Renal cortex interstitium (tissue), 15 donors: ENCODE results near the gene NRAS. TPM values are rescaled to one million over a fixed set of nuclear protein-coding genes. Genes with fewer than 3 reads are reported as not detected.
"Not testable (repeated sequence)": the region's sequence is repeated elsewhere in the genome, so short reads cannot be mapped to it uniquely, and the experiment has no call there.

Experiments
- DNase-seq, 11 donors: peaks; one replicate each; pipeline ENCODE4 v3.0.0-alpha.2; 2013; ENCODE audit warnings: low read depth in 9 of 11, low spot score in 4 of 11; ENCODE audit errors: extremely low read depth in 1 of 11
- long read RNA-seq, 16 experiments: transcript quantifications; one replicate each; lab custom pipeline, GENCODE V29; 2026
- polyA plus RNA-seq, 3 donors: library from polyadenylated mRNA; unstranded; fragments of 120-200 nt; gene quantifications; one replicate each; pipeline ENCODE4 v1.2.1, GENCODE V29; 2013; ENCODE audit not compliant: insufficient read length in 3 of 3

NRAS gene
- polyA plus RNA-seq = 10 to 100 TPM; 60.8 to 80.4 (median 66.6) TPM
- long read RNA-seq, donor 1, full-length matches to known transcripts = 34 of 39 reads
- long read RNA-seq, donor 1, partial matches to known transcripts = 5 of 39 reads
- long read RNA-seq, donor 1, other reads (novel, unspliced or antisense) = 0 of 39 reads
- long read RNA-seq, donor 2, full-length matches to known transcripts = 39 of 61 reads
- long read RNA-seq, donor 2, partial matches to known transcripts = 22 of 61 reads
- long read RNA-seq, donor 2, other reads (novel, unspliced or antisense) = 0 of 61 reads
- long read RNA-seq, donor 3, full-length matches to known transcripts = 64 of 69 reads
- long read RNA-seq, donor 3, partial matches to known transcripts = 5 of 69 reads
- long read RNA-seq, donor 3, other reads (novel, unspliced or antisense) = 0 of 69 reads
- long read RNA-seq, donor 4, full-length matches to known transcripts = 31 of 36 reads
- long read RNA-seq, donor 4, partial matches to known transcripts = 5 of 36 reads
- long read RNA-seq, donor 4, other reads (novel, unspliced or antisense) = 0 of 36 reads
- long read RNA-seq, donor 5 = 0 reads
- long read RNA-seq, donor 6, full-length matches to known transcripts = 47 of 55 reads
- long read RNA-seq, donor 6, partial matches to known transcripts = 8 of 55 reads
- long read RNA-seq, donor 6, other reads (novel, unspliced or antisense) = 0 of 55 reads
- long read RNA-seq, donor 7, full-length matches to known transcripts = 39 of 54 reads
- long read RNA-seq, donor 7, partial matches to known transcripts = 15 of 54 reads
- long read RNA-seq, donor 7, other reads (novel, unspliced or antisense) = 0 of 54 reads
- long read RNA-seq, donor 8, full-length matches to known transcripts = 67 of 93 reads
- long read RNA-seq, donor 8, partial matches to known transcripts = 26 of 93 reads
- long read RNA-seq, donor 8, other reads (novel, unspliced or antisense) = 0 of 93 reads
- long read RNA-seq, donor 9, full-length matches to known transcripts = 36 of 36 reads
- long read RNA-seq, donor 9, partial matches to known transcripts = 0 of 36 reads
- long read RNA-seq, donor 9, other reads (novel, unspliced or antisense) = 0 of 36 reads
- long read RNA-seq, donor 10, full-length matches to known transcripts = 34 of 41 reads
- long read RNA-seq, donor 10, partial matches to known transcripts = 7 of 41 reads
- long read RNA-seq, donor 10, other reads (novel, unspliced or antisense) = 0 of 41 reads
- long read RNA-seq, donor 11, full-length matches to known transcripts = 39 of 39 reads
- long read RNA-seq, donor 11, partial matches to known transcripts = 0 of 39 reads
- long read RNA-seq, donor 11, other reads (novel, unspliced or antisense) = 0 of 39 reads
- long read RNA-seq, donor 12, full-length matches to known transcripts = 11 of 17 reads
- long read RNA-seq, donor 12, partial matches to known transcripts = 6 of 17 reads
- long read RNA-seq, donor 12, other reads (novel, unspliced or antisense) = 0 of 17 reads
- long read RNA-seq, donor 13, full-length matches to known transcripts = 81 of 126 reads
- long read RNA-seq, donor 13, partial matches to known transcripts = 45 of 126 reads
- long read RNA-seq, donor 13, other reads (novel, unspliced or antisense) = 0 of 126 reads
- long read RNA-seq, donor 14, full-length matches to known transcripts = 30 of 30 reads
- long read RNA-seq, donor 14, partial matches to known transcripts = 0 of 30 reads
- long read RNA-seq, donor 14, other reads (novel, unspliced or antisense) = 0 of 30 reads
- long read RNA-seq, donor 15, full-length matches to known transcripts = 22 of 22 reads
- long read RNA-seq, donor 15, partial matches to known transcripts = 0 of 22 reads
- long read RNA-seq, donor 15, other reads (novel, unspliced or antisense) = 0 of 22 reads
- long read RNA-seq, donor 16, full-length matches to known transcripts = 107 of 129 reads
- long read RNA-seq, donor 16, partial matches to known transcripts = 22 of 129 reads
- long read RNA-seq, donor 16, other reads (novel, unspliced or antisense) = 0 of 129 reads

DNA sequence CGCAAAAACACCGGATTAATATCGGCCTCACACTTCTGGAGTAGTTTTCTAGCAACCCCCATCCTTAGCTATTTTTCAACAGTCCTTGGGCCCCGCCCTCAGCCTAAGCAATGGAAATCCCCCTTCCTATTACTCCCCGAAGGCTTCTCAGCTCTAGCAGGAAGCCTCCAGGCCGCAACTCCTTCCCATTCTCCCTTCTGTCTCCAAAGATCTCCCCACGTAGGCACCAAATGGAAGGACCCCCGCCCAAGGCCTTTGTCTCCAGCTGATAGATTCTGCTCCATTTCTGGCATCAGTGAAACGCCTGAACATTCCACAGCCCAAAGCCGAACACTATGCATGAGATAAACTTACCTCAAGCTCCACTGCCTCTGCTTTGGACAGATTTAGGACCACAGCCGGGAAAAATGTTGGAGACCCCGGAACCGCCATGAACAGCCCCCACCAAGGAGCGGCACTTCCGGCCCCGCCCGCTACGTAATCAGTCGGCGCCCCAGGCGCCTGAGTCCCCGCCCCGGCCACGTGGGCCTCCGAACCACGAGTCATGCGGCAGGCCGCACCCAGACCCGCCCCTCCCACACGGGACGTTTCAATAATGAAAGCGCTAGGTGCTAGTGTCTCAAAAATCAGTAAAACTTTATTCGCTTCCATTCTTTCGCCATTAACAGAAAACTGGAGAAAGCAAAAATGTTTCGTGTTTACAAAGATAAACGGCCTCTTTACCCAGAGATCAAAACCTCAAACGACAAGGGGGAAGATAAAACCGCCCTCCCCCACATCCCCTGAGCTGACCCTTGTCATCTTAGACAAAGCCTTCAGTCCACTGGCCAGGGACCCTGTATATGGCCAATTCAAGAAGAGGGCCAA lies at the start of gene NRAS:
TSS of gene NRAS (minus strand) at position 468 of the 867 bp plus-strand sequence. CDS start 611 bp downstream, outside the sequence.
- peak; percentile 80 to 93 (median 89) for DNase-seq

DNA sequence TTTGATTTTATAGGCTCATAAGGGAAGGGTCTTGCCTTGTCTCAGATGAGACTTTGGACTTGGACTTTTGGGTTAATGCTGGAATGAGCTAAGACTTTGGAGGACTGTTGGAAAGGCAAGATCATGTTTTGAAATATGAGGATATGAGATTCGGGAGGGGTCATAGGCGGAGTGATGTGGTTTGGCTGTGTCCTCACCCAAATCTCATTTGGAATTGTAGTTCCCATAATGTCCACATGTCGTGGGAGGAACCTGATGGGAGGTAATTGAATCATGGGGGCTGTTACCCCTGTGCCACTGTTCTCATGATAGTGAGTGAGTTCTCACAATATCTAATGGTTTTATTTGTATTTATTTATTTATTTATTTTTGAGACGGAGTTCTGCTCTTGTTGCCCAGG lies 48.1 kb upstream of the NRAS start:
- no peak for DNase-seq

DNA sequence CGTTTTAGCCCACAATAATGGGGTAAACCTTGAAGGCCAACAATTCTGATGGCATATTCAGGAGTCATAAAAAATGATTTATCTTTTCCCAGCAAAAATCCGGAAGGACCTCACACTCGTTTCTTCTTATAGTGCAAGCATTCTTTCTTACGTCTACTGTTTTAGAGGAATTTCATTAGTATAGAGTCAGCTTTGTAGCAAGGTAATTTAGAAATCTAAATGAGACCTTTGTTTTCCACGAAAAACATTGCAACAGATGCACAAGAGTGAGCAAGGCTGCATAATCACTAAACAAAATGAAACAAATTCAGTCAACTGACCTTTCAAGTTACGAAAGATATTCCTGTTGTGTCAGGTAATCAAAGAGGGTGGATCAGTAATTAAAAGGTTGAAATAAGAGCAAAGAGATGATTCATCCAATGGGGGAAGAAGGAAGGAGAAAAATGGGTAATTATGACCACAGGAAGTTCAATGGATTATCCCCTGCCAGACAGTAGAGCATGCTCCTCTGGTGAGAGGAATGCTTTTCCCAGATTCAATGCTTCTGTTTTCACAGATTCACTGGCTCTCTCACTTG lies 41.8 kb upstream of the NRAS start:
- no peak for DNase-seq

DNA sequence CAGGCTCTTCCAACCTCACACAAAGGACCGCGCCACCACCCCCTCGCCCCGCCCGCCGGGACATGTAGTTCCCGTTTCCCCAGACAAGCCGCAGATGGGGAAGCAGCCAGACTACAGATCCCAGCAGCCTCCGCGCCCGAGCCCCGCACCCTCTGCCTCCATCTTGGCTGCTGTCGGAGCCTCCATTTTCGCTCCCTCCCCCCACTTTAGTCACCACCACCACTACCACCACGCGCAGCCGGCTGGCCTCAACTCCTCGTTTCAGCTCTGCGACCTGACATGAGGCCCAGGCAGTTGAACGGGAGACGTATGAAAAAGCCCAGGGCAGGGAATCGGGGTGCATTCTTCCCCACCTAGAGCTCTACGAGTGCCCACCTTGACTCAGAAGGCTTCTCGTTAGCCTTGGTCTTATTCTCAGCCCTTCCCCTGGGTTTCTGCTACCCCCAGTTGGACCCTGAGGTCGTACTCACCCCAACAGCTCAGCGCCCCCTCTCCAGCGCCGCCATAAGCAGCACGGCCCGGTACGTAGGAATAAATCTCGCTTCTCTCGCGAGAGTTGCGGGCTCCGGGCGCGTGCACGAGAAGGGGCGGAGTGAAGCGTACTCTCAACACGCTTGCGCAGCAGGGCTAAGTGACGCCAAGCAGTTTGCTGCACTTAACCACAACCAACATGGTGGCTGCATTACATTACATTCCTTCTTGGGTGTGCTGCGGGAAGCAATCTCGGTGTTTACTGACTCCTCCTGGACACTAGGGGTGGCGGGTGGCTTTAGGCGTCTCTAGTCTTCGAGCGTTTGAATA lies 41.1 kb upstream of the NRAS start, which contains the start of gene CSDE1:
TSS of gene CSDE1 (minus strand) at position 530 of the 801 bp plus-strand sequence. CDS start 18,094 bp downstream, outside the sequence.
- DNase-seq = peak; percentile 95 to 98 (median 98)

DNA sequence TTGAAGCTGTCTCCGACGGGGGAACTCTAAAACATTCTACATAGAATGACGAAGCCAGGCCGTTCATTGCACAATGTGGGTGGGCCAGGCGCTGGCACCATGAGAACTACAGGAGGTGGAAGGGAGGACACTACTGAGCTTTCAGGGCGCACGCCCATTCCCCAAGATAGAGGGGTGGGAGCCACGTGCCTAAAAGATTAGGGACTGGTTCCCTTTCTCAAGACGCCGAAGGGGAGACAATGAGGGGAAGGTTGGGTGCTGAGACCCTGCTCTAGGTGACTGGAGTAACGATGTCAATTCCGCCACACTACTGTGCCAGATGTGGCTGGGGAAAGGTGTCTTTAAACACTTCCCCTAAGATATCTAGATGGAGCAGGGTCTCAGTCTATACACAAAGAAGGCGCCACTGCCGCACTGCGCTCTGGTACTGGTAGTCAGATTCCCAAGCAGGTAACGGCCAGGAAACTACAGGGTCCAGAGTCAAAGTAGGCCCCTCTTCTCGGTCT lies 40.4 kb upstream of the NRAS start:
- peak in 2 of 11 donors; percentile 10 to 13 for DNase-seq

DNA sequence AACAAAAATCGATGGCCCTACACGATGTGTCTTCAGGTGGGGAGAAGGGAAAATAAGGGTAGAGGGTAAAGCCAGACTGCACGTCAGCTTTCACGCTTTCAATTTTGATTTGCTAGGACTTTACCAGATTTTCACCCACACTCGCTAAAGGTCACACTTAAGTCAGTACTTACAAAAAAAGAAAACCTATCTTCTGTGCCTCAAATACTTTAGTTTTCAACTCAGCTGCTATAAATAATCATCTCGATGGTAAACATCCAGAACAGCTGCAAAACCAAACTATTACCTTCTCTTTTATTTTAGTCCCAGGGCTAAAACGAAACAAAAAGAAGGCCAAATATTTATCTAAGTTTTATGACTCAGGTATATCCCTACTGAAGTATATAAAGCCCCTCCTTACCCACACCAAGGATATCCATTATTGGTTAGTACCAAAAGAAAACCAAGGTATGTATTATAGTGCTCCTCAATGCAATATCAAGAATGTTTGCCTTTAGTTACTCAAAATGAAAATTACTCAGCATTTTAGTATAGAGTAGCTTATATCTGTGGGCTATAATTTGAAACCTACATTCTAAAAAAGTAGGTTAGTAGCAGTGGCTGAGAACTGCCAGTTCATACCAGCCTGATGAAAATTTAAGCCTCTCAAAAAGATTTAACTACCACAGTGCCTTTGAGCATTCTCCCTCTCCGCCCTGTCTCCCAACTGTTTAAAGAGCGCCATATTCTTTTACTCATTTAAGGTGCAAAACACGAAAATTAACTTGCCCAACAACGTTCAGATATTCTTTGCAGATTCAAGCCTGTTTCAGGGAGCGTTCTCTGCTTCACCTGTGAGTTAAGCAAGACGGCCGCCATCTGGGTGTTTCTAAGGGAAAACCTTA lies 39.7 kb upstream of the NRAS start:
- no peak for DNase-seq

DNA sequence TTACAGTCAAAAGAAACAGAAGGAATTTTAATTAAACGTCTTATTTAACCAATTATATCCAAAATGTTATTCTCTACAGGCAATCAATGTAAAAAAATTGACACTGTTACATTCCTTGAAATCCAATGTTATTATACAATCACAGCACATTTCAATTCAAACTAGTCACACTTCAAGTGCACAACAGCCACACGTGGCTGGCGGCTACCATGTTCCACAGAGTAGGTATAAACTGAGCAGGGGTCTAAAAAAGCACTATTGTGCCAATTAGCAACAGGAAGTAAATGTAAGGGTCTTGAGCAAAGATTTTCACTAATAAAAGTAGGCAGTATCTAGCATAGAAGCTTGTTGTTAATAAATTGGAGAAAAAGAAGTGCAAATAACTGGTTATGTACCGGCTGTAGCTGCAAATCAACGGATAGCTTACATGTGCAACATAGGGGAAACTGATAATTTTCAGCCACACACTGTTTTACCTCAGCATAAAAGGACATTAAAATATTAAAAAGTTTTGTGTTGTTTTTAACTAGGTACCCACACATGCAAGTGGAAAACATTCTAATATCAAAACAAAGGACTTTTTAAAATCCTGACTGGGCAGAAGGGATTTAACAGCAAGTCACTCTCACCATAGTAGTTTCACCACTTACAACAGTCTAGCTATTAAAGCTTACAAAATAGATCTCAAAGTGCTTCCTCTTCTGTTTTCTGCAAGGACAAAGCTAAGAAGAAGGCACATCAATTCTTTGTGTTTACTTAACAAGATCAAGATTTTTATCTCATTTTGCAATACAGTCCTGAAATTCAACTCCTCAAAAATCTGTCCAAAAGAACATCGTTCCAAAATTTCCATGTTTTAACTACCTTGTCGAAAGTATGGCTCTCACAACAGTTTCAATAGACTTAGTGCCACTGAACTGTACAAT lies 38.7 kb upstream of the NRAS start:
- no peak for DNase-seq

DNA sequence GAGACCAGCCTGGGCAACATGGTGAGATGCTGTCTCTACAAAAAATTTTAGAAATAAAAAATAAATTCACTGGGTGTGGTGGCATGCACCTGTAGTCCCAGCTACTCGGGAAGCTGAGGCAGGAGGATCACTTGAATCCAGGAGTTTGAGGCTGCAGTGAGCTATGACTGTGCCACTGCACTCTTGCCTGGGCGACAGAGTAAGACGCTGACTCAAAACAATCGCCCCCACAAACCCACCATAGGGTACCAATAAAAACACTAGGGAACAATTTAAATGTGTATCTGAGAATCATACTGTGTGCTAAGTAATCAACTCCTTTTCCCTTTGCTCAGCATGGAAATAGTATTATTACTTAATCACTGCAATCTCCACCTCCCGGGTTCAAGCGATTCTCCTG lies 37.1 kb upstream of the NRAS start:
- not testable (repeated sequence) for DNase-seq

DNA sequence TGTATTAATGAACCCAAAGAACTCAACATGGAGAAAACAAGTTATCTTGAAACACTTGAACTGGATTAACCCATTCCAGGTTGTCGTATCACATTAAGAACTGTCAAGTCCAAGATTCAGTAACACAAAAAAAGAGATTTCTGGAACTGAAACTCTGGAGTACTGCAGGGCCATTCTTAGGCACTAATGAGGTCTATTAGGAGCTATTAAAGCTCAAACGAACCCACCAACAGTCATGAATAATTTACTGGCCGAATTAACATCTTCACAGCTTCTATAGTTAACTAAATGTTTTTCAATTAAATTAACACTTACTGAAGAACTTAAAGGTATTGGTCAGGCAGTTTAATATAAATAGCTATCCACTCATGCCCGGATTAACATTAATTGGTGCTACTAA lies 36.6 kb upstream of the NRAS start:
- no peak for DNase-seq

DNA sequence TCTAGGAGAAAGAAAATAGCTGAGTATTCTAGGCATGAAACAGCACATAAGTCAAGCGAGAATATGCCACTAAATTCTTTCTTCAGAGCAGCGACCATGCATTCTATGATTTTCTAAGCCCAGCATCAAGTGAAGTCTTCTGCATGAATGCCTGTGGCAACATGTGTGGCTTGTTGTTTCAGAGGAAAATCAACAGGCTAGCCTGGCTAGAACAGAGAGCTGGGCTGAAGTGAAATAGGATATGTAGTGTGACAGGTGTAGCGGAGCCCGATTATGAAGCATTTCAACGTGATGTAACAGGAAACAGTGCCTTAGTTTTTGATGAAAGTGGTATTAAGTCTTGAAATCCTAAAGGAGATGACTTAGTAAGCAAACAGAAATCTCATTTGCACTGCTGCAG lies 34.2 kb upstream of the NRAS start:
- DNase-seq = peak in 1 of 11 donors; percentile 13

DNA sequence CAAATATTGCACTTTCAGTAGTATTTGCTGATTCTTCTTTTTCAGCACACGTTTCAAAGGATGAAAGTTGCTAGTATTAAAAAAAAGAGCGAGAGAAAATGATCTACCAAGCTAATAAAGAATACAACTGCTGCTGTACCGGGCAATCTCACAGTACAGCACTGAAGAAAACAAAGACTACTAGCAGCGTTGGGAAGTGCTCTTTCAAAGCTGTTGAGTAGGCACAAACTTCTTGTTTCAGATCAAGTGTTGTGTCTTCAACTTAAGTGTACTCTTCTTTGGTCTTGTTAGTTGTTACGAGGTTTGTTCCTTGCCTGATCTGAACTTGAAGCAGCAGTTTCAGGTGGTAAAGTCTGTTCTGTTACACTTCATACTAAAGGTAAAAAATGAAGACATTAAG lies 33.3 kb upstream of the NRAS start:
- DNase-seq = no peak

DNA sequence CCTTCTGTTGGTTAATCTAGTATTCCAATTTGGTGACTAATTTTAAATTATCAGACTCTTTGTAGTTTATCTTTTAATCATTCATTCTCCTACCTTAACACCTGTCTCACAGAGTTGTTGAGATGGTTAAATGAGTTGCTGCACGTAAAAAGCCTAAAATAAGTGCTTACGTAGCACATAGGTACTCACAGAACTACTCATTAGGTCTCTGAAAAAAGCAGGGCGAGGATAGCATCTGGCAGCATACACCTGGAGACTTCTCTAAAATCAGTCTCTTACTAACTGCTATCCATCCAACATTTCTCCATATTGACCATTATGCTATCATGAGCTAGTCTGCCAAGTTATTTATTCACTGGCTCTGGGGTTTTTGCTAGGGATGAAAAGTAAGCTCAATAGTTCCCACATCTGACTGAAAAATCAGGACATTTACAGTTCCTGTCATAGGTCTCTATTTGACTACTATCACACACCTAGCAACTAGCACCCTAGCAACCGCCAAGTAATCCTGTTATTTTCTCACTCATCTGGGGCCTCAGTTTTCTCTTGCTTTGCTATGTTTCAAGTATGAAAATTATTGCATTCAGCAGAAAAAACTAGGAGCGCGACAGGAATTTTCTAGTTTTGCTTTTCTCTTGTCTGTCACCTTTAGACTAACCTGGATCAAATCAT lies 30.0 kb upstream of the NRAS start:
- DNase-seq = no peak

DNA sequence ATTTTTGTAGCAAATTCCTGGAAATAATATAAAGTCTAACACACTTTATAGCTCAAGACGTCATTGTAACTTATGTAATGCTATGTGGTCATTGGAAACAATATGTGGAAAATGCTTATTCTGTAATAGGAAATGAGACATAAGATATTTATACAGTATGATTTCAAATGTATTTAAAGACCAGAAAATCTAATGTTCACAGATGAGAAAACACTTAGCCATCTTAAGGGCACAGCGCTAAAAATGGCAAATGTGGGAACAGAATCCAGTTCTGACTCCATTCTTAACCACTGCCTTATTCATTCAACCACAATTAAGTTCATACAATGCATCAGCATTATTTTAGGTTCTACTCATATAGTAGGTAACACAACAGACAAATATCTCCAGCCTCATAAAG lies 28.7 kb upstream of the NRAS start:
- DNase-seq = no peak
